Measurements from ENCODE around the gene CCDC187. TPM values are rescaled to one million over a fixed set of nuclear protein-coding genes. Genes with fewer than 3 reads are reported as not detected.

CCDC187 gene
- total and polyA plus RNA-seq, 3 donors from 2014 or later: 13.8 to 61.5 (median 33.4) TPM

DNA sequence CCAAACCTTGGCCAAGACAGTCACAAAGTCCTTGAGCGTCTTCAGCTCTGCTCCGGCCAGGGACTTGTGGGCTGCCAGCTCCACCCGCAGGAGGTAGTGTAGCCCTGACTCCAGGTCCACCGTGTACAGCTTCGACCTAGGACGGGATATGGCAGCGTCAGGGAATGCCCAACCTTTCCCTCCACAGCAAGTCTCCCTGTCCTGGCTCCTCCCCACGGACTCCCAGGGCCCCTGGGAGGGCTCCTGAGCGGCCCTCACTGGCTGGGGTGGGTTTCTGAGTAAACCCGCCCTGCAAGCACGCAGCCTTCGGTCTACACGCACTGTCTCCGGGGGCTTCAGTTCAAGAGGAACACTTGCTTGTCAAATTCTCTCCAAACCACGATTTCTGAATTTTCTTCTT, 85.2 kb downstream of the CCDC187 start:
- TF ChIP-seq, protein P1, sequence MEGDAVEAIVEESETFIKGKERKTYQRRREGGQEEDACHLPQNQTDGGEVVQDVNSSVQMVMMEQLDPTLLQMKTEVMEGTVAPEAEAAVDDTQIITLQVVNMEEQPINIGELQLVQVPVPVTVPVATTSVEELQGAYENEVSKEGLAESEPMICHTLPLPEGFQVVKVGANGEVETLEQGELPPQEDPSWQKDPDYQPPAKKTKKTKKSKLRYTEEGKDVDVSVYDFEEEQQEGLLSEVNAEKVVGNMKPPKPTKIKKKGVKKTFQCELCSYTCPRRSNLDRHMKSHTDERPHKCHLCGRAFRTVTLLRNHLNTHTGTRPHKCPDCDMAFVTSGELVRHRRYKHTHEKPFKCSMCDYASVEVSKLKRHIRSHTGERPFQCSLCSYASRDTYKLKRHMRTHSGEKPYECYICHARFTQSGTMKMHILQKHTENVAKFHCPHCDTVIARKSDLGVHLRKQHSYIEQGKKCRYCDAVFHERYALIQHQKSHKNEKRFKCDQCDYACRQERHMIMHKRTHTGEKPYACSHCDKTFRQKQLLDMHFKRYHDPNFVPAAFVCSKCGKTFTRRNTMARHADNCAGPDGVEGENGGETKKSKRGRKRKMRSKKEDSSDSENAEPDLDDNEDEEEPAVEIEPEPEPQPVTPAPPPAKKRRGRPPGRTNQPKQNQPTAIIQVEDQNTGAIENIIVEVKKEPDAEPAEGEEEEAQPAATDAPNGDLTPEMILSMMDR (IDR thresholded peaks at IDR 0.05): no peak
- TF ChIP-seq POLR2A (IDR thresholded peaks at IDR 0.05): no peak
- H3K36me3 ChIP-seq (ENCODE audit: low read depth, missing control alignments): no peaks in the 10 kb centered on the region

DNA sequence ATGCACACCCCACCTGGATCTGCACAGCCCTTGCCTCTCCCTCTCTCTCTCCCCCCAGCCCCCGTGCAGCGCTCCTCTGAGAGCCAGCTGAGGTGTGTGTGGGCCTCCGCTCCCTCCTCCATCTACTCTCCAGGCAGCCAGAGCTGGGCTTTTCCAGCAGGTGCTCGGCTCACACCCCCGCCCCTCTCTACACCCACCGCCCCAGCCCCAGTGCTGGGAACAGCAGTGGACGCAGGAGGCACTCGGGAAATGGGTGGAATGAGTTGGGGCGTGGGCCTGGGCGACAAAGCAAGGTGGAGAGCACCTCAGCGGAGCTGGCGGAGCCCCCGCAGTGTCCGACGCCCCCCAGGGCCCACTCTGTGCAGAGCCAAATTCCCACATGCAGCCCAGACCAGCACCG, 85.6 kb downstream of the CCDC187 start:
- WGBS, 2 donors: 90 to 93% methylated on average over 4 to 16 of the region's 16 CpGs
- no peak overlapping the region for H3K27ac ChIP-seq
- H3K9me3 ChIP-seq: no peaks in the 10 kb centered on the region
- H3K27me3 ChIP-seq: no peaks in the 10 kb centered on the region
- H3K4me1 ChIP-seq: no peaks in the 10 kb centered on the region
- intact Hi-C loops (cut with DNase I; ENCODE audit: low total_unique reads): no loop called here
- no peak overlapping the region for H3K4me3 ChIP-seq
- no peak for DNase-seq
- H3K36me3 ChIP-seq (ENCODE audit: low read depth, missing control alignments): no peaks in the 10 kb centered on the region
- TF ChIP-seq, protein P1 (IDR thresholded peaks at IDR 0.05): no peak
- TF ChIP-seq POLR2A (IDR thresholded peaks at IDR 0.05): no peak

More for the DNA sequence above, 85.2 kb downstream of the CCDC187 start:
- Histone ChIP-seq H3K27me3 (no peaks in the 10 kb centered on the region), H3K4me3 (no peak overlapping the region), H3K4me1 (no peaks in the 10 kb centered on the region), H3K9me3 (no peaks in the 10 kb centered on the region), H3K27ac (no peak overlapping the region)
- intact Hi-C loops (cut with DNase I; ENCODE audit: low total_unique reads): no loop called here
- WGBS, 2 donors: 84 to 91% methylated on average over 8 to 15 of the region's 15 CpGs
- DNase-seq: no peak

DNA sequence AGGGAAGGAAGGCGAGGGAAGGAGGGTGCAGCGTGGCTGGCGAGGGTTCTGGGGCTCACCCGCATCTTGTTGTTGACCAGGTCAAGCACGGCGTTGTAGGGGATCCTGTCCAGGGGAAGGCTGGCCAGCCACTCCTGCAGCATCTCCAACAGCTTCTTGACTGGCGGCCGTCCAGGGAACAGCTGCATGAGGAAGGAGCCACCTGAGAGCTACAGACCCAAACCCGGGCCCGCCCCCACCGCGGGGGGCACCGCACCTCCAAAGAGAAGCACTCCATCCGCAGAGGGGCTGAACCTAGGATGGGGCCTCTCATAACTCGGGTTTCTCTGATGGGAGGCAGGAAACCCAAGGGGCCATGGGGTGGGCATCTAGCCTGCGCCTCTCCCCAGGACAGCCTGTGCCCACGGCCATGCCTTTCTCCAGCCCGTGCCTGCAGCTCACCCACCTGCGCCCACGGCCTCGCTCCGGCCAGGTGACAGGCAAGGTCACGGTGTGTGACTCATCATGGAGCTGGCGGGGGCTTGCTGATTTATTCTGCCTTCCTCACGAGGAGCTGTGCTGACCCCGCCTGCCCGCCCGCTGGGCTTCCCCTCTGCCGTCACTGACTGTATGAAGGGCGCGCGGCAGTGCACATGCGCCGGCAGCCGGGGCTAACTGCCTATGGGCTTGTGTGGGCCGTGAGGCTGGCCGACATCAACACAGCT, 87.2 kb downstream of the CCDC187 start:
- Histone ChIP-seq H3K36me3 (ENCODE audit: low read depth, missing control alignments) (no peaks in the 10 kb centered on the region), H3K9me3 (no peaks in the 10 kb centered on the region), H3K4me3 (no peak overlapping the region), H3K4me1 (no peaks in the 10 kb centered on the region), H3K27me3 (no peaks in the 10 kb centered on the region), H3K27ac (no peak overlapping the region)
- 83 to 93% methylated on average over 10 to 36 of the region's 37 CpGs for WGBS, 2 donors
- intact Hi-C loops (cut with DNase I; ENCODE audit: low total_unique reads): no loop called here
- no peak for DNase-seq
- TF ChIP-seq, protein P1 (IDR thresholded peaks at IDR 0.05): no peak
- TF ChIP-seq POLR2A (IDR thresholded peaks at IDR 0.05): no peak

DNA sequence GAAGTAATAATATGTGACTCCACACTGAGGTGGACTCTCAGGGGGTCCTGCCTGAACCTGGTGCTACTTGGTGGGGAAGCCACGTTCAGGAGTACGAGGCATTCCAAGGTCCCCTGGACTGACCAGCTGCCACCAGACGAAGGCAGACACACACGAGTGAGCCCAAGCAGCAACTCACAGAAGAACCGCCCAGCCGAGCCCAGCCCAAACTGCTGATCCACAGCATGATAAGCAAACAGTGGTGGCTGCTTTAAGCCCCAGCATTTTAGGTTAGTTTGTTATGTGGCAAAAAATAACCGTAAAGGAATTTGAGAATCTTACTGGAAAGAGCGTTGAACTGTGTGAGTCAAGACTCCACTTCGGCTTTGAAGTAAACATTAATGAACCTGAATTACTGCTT, 90.2 kb downstream of the CCDC187 start:
- no peaks in the 10 kb centered on the region for H3K27me3 ChIP-seq
- H3K4me3 ChIP-seq: no peak overlapping the region
- no peaks in the 10 kb centered on the region for H3K9me3 ChIP-seq
- intact Hi-C loops (cut with DNase I; ENCODE audit: low total_unique reads): no loop called here
- H3K36me3 ChIP-seq (ENCODE audit: low read depth, missing control alignments): no peaks in the 10 kb centered on the region
- no peaks in the 10 kb centered on the region for H3K4me1 ChIP-seq
- WGBS, 2 donors: 95 to 98% methylated on average over 7 to 9 of the region's 9 CpGs
- H3K27ac ChIP-seq: no peak overlapping the region
- TF ChIP-seq, protein P1 (IDR thresholded peaks at IDR 0.05): no peak
- TF ChIP-seq POLR2A (IDR thresholded peaks at IDR 0.05): no peak
- no peak for DNase-seq
